H9 (cell line): ENCODE measurements around the gene SETDB1. TPM values are rescaled to one million over a fixed set of nuclear protein-coding genes. Genes with fewer than 3 reads are reported as not detected.

Experiments
- DNase-seq: peaks from one replicate; pipeline ENCODE4 v3.0.0-alpha.2; 2017
- H2AFZ ChIP-seq: one replicate; pipeline ENCODE4 v1.6.1; 2013; ENCODE audit warnings: mild to moderate bottlenecking, low read length, control low read depth, moderate library complexity
- H2AK5ac ChIP-seq: 2 replicates; pipeline ENCODE4 v1.6.1; 2013; ENCODE audit warnings: low read length, control low read depth, mixed read lengths; ENCODE audit not compliant: insufficient read length
- H2BK120ac ChIP-seq: one replicate; pipeline ENCODE4 v1.6.1; 2013; ENCODE audit warnings: low read depth, mild to moderate bottlenecking, low read length, control low read depth, inconsistent platforms; ENCODE audit not compliant: poor library complexity, severe bottlenecking
- H2BK12ac ChIP-seq: 2 replicates; pipeline ENCODE4 v1.6.1; 2013; ENCODE audit warnings: low read length, control low read depth, mixed read lengths, low read depth; ENCODE audit not compliant: insufficient read length
- H2BK15ac ChIP-seq: 2 replicates; pipeline ENCODE4 v1.6.1; 2013; ENCODE audit warnings: low read depth, low read length, control low read depth
- H2BK20ac ChIP-seq: one replicate; pipeline ENCODE4 v1.6.1; 2013; ENCODE audit warnings: low read depth, mild to moderate bottlenecking, low read length, control low read depth, inconsistent platforms; ENCODE audit not compliant: poor library complexity, severe bottlenecking
- H2BK5ac ChIP-seq: 2 replicates; pipeline ENCODE4 v1.6.1; 2013; ENCODE audit warnings: low read length, control low read depth, mixed read lengths; ENCODE audit not compliant: insufficient read length
- H3K14ac ChIP-seq: 2 replicates; pipeline ENCODE4 v1.6.1; 2013; ENCODE audit warnings: low read length, control low read depth; ENCODE audit not compliant: insufficient read depth
- H3K18ac ChIP-seq: 2 replicates; pipeline ENCODE4 v1.6.1; 2013; ENCODE audit warnings: low read depth, mild to moderate bottlenecking, mixed read lengths, low read length, control low read depth; ENCODE audit not compliant: insufficient read length
- H3K23ac ChIP-seq: 2 replicates; pipeline ENCODE4 v1.6.1; 2013; ENCODE audit warnings: low read length, control low read depth, mixed read lengths, low read depth; ENCODE audit not compliant: insufficient read length
- H3K23me2 ChIP-seq: 2 replicates; pipeline ENCODE4 v1.6.1; 2013; ENCODE audit warnings: low read depth, mild to moderate bottlenecking, mixed read lengths, low read length, control low read depth; ENCODE audit not compliant: insufficient read length, poor library complexity, severe bottlenecking
- H3K27ac ChIP-seq: 2 replicates; pipeline ENCODE4 v1.5.1; 2013; ENCODE audit warnings: low read length, control low read depth, mixed read lengths, low read depth; ENCODE audit not compliant: insufficient read length
- H3K27me3 ChIP-seq: 2 replicates; pipeline ENCODE4 v1.6.1; 2013; ENCODE audit warnings: low read length, control low read depth, inconsistent platforms; ENCODE audit not compliant: insufficient read depth
- H3K4ac ChIP-seq: 2 replicates; pipeline ENCODE4 v1.6.1; 2013; ENCODE audit warnings: low read depth, mild to moderate bottlenecking, control low read depth, inconsistent platforms, low read length, moderate library complexity
- H3K4me1 ChIP-seq: 2 replicates; pipeline ENCODE4 v1.6.1; 2013; ENCODE audit warnings: low read length, control low read depth, inconsistent platforms; ENCODE audit not compliant: insufficient read depth
- H3K4me2 ChIP-seq: 2 replicates; pipeline ENCODE4 v1.6.1; 2013; ENCODE audit warnings: low read length, control low read depth, mixed read lengths; ENCODE audit not compliant: insufficient read length, insufficient read depth
- H3K56ac ChIP-seq: 2 replicates; pipeline ENCODE4 v1.6.1; 2013; ENCODE audit warnings: low read depth, mild to moderate bottlenecking, mixed read lengths, low read length, control low read depth; ENCODE audit not compliant: insufficient read length
- H3K79me1 ChIP-seq: 2 replicates; pipeline ENCODE4 v1.6.1; 2013; ENCODE audit warnings: low read depth, mild to moderate bottlenecking, moderate library complexity, low read length, control low read depth, inconsistent platforms; ENCODE audit not compliant: insufficient read depth, poor library complexity, severe bottlenecking
- H3K79me2 ChIP-seq: 2 replicates; pipeline ENCODE4 v1.6.1; 2013; ENCODE audit warnings: low read length, control low read depth, inconsistent platforms; ENCODE audit not compliant: insufficient read depth
- H3K9ac ChIP-seq: 2 replicates; pipeline ENCODE4 v1.6.1; 2013; ENCODE audit warnings: low read length, control low read depth, mixed read lengths; ENCODE audit not compliant: insufficient read length; ENCODE audit errors: extremely low read depth
- H3K9me3 ChIP-seq: one replicate; pipeline ENCODE4 v1.6.1; 2013; ENCODE audit warnings: low read depth, low read length, inconsistent platforms; ENCODE audit not compliant: control insufficient read depth
- H3T11ph ChIP-seq: one replicate; pipeline ENCODE4 v1.6.1; 2013; ENCODE audit warnings: mild to moderate bottlenecking, low read length, control low read depth, inconsistent platforms
- H4K20me1 ChIP-seq: one replicate; pipeline ENCODE4 v1.6.1; 2013; ENCODE audit not compliant: control insufficient read depth, insufficient read length, insufficient read depth
- H4K5ac ChIP-seq: 2 replicates; pipeline ENCODE4 v1.6.1; 2013; ENCODE audit warnings: low read depth, mild to moderate bottlenecking, mixed read lengths, low read length, control low read depth; ENCODE audit not compliant: insufficient read length
- H4K8ac ChIP-seq: replicated peaks from 2 replicates; pipeline ENCODE4 v1.6.1; 2013; ENCODE audit warnings: low read length, control low read depth, mixed read lengths, low read depth; ENCODE audit not compliant: insufficient read length
- H4K91ac ChIP-seq: 2 replicates; pipeline ENCODE4 v1.6.1; 2013; ENCODE audit warnings: low read depth, mild to moderate bottlenecking, moderate library complexity, mixed read lengths, low read length, control low read depth; ENCODE audit not compliant: insufficient read length
- H3K27ac Mint-ChIP-seq, 3 experiments: 2 replicates in 2 of 3; 3 replicates in 1 of 3; pipeline ENCODE4 v1.8.0; 2020 to 2021; ENCODE audit warnings: mixed read lengths in 3 of 3, mild to moderate bottlenecking in 1 of 3, moderate library complexity in 1 of 3
- H3K27me3 Mint-ChIP-seq: 2 replicates; pipeline ENCODE4 v1.8.0; 2021; ENCODE audit warnings: low read depth, mild to moderate bottlenecking, moderate library complexity, mixed read lengths
- H3K36me3 Mint-ChIP-seq, 3 experiments: 2 replicates in 2 of 3; 3 replicates in 1 of 3; pipeline ENCODE4 v1.8.0; 2020 to 2021; ENCODE audit warnings: low read depth in 3 of 3, mixed read lengths in 3 of 3; ENCODE audit not compliant: insufficient read depth in 1 of 3
- H3K4me1 Mint-ChIP-seq, 2 experiments: 2 replicates each; pipeline ENCODE4 v1.8.0; 2020; ENCODE audit warnings: mixed read lengths in 2 of 2
- H3K4me3 Mint-ChIP-seq, 2 experiments: 2 replicates in 1 of 2; 3 replicates in 1 of 2; pipeline ENCODE4 v1.8.0; 2020 to 2021; ENCODE audit warnings: mild to moderate bottlenecking in 2 of 2, mixed read lengths in 2 of 2, moderate library complexity in 1 of 2
- H3K9me3 Mint-ChIP-seq, 2 experiments: 2 replicates in 1 of 2; 3 replicates in 1 of 2; pipeline ENCODE4 v1.8.0; 2020; ENCODE audit warnings: mild to moderate bottlenecking in 2 of 2, mixed read lengths in 2 of 2, moderate library complexity in 1 of 2
- WGBS: extraction: QIAGEN DNeasy Blood & Tissue Kit; methylation state at CpG from one replicate; pipeline ENCODE4 v1.1.7; 2013; ENCODE audit warnings: missing lambda C conversion rate, low lambda C conversion rate, mixed read lengths; ENCODE audit not compliant: insufficient read length; ENCODE audit errors: extremely low coverage; 5-methylcytosine and 5-hydroxymethylcytosine counted together
- total RNA-seq: library from RNA; stranded (reverse); gene quantifications from 2 replicates; pipeline ENCODE4 v1.2.1, GENCODE V29; 2021
- TF ChIP-seq, protein P1 (sequence below): fragments of 200-600 bp; sonication (generic); conservative IDR thresholded peaks from 3 replicates; pipeline ENCODE4 v1.8.0; 2021; ENCODE audit warnings: antibody characterized with exemption, mild to moderate bottlenecking

SETDB1 gene
- total RNA-seq, 1 experiment from 2014 or later = 62.1 TPM

DNA sequence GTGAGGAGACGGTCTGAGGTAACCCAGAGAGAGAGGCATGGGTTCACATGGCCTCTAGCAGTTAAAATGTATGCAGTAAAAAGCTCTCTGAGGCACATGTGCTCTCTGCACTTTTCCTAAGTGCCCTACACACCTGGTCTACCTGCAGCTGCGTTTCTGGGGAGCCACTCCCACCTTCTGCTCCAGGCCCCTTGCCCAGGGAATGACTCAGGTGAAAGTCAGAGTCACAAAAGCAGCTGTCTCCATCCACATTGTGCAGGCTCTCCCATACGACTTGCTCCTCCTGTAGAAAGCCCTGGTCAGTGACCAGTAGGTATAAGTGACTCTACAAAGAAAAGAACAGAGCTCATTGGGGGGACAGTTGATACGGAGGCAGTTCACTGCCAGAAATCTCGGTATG is 71.8 kb downstream of the SETDB1 start:
- H3K9ac ChIP-seq = no peak overlapping the region
- H3K27ac Mint-ChIP-seq = peak overlapping the region in 2 of 3 experiments; percentile 27 to 61; a peak in 2 of 7 replicates
- H3K27me3 ChIP-seq = no peaks in the 10 kb centered on the region
- H3K79me1 ChIP-seq = no peaks in the 10 kb centered on the region
- no peak overlapping the region for H3T11ph ChIP-seq
- no peak overlapping the region for H2BK5ac ChIP-seq
- H3K4me2 ChIP-seq = no peak overlapping the region
- H2BK20ac ChIP-seq = no peak overlapping the region
- H2AFZ ChIP-seq = no peak overlapping the region
- H3K27ac ChIP-seq = no peak overlapping the region
- no peaks in the 10 kb centered on the region for H4K20me1 ChIP-seq
- no peak overlapping the region for H3K23ac ChIP-seq
- H3K4me1 Mint-ChIP-seq = peaks cover 5 to 8% of the 10 kb centered on the region in 2 experiments
- H3K27me3 Mint-ChIP-seq = no peaks in the 10 kb centered on the region
- peaks cover 3% of the 10 kb centered on the region; the same call in 1 of the 2 replicates for H3K4me1 ChIP-seq
- TF ChIP-seq, protein P1, sequence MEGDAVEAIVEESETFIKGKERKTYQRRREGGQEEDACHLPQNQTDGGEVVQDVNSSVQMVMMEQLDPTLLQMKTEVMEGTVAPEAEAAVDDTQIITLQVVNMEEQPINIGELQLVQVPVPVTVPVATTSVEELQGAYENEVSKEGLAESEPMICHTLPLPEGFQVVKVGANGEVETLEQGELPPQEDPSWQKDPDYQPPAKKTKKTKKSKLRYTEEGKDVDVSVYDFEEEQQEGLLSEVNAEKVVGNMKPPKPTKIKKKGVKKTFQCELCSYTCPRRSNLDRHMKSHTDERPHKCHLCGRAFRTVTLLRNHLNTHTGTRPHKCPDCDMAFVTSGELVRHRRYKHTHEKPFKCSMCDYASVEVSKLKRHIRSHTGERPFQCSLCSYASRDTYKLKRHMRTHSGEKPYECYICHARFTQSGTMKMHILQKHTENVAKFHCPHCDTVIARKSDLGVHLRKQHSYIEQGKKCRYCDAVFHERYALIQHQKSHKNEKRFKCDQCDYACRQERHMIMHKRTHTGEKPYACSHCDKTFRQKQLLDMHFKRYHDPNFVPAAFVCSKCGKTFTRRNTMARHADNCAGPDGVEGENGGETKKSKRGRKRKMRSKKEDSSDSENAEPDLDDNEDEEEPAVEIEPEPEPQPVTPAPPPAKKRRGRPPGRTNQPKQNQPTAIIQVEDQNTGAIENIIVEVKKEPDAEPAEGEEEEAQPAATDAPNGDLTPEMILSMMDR = no peak
- H4K8ac ChIP-seq = no peak overlapping the region
- H2BK120ac ChIP-seq = no peak overlapping the region
- H3K18ac ChIP-seq = no peak overlapping the region
- no peak overlapping the region for H2BK12ac ChIP-seq
- no peak overlapping the region for H2BK15ac ChIP-seq
- no peaks in the 10 kb centered on the region for H3K9me3 Mint-ChIP-seq
- H3K9me3 ChIP-seq = no peaks in the 10 kb centered on the region
- H3K23me2 ChIP-seq = no peaks in the 10 kb centered on the region
- H2AK5ac ChIP-seq = no peak overlapping the region
- no peak overlapping the region for H4K91ac ChIP-seq
- no peak for DNase-seq
- H3K36me3 Mint-ChIP-seq = peaks cover 0 to 10% (median 5%) of the 10 kb centered on the region in 3 experiments; a peak in 3 of 7 replicates
- no peak overlapping the region for H4K5ac ChIP-seq
- H3K4me3 Mint-ChIP-seq = no peak overlapping the region
- H3K56ac ChIP-seq = no peak overlapping the region
- H3K79me2 ChIP-seq = no peaks in the 10 kb centered on the region
- H3K14ac ChIP-seq = no peak overlapping the region
- H3K4ac ChIP-seq = no peak overlapping the region
- no CpG with 5 or more reads among the region's 5 CpGs for WGBS
